B cell (primary cell): Measurements from ENCODE around the gene SLC12A6. TPM values are rescaled to one million over a fixed set of nuclear protein-coding genes. Genes with fewer than 3 reads are reported as not detected.

Source experiments
- ATAC-seq: fragments of 200-7000 bp; cut with Tn5 transposase; one replicate; pipeline ENCODE4 v1.10.0; 2021; ENCODE audit warnings: low read depth, mild to moderate bottlenecking, moderate number of reproducible peaks, moderate library complexity
- CTCF ChIA-PET: fragments of 350-600 bp; sonication (Branson Sonifier 250); formaldehyde crosslinking; loops from one replicate; lab custom pipeline; 2021; ENCODE audit warnings: antibody characterized with exemption, inconsistent platforms; lab: Charles Lee
- POLR2A ChIA-PET: fragments of 350-600 bp; sonication (Branson Sonifier 250); formaldehyde crosslinking; loops from one replicate; lab custom pipeline; 2021; ENCODE audit warnings: antibody characterized with exemption; lab: Charles Lee
- DNase-seq: peaks from one replicate; pipeline ENCODE4 v3.0.0; 2013
- H2AFZ ChIP-seq: 2 replicates; pipeline ENCODE4 v1.6.1; 2012; ENCODE audit warnings: mild to moderate bottlenecking, low read depth, low read length; ENCODE audit not compliant: insufficient read depth, poor library complexity, severe bottlenecking
- H3K27ac ChIP-seq, 2 donors: 1 replicate in 1 of 2; 2 replicates in 1 of 2; pipeline ENCODE4 v1.5.1; 2012 to 2013; ENCODE audit warnings: low read length in 2 of 2, mild to moderate bottlenecking in 2 of 2, moderate library complexity in 1 of 2
- H3K27me3 ChIP-seq, 4 experiments: fragments of 200-600 bp in 1 of 4; sonication (generic) in 1 of 4; replicated peaks in 1 of 4; 1 replicate in 2 of 4; 2 replicates in 2 of 4; pipeline versions ENCODE4 v1.6.1 to v1.7.0; 2013 to 2016; ENCODE audit warnings: low read length in 3 of 4, mild to moderate bottlenecking in 2 of 4, mixed read lengths in 1 of 4, moderate library complexity in 1 of 4; ENCODE audit not compliant: insufficient read depth in 4 of 4, control insufficient read depth in 3 of 4; ENCODE audit errors: control extremely low read depth in 1 of 4
- H3K36me3 ChIP-seq, 2 experiments: replicated peaks in 1 of 2; 1 replicate in 1 of 2; 2 replicates in 1 of 2; pipeline versions ENCODE4 v1.6.1 to v1.7.1; 2013; ENCODE audit warnings: low read length in 1 of 2; ENCODE audit not compliant: insufficient read depth in 2 of 2, control insufficient read depth in 1 of 2; ENCODE audit errors: control extremely low read depth in 1 of 2, extremely low read depth in 1 of 2
- H3K4me1 ChIP-seq, 2 donors: fragments of 200-600 bp in 1 of 2; sonication (generic) in 1 of 2; 1 replicate in 1 of 2; 2 replicates in 1 of 2; pipeline versions ENCODE4 v1.5.1 to v1.6.1; 2013 to 2017; ENCODE audit warnings: low read length in 2 of 2; ENCODE audit not compliant: control insufficient read depth in 2 of 2, insufficient read depth in 2 of 2
- H3K4me2 ChIP-seq: replicated peaks from 2 replicates; pipeline ENCODE3; 2012; ENCODE audit warnings: mild to moderate bottlenecking, low read depth, low read length; ENCODE audit not compliant: poor library complexity, severe bottlenecking
- H3K4me3 ChIP-seq, 5 experiments: fragments of 200-600 bp in 1 of 5; sonication (generic) in 1 of 5; 1 replicate in 3 of 5; 2 replicates in 2 of 5; pipeline versions ENCODE4 v1.5.1 to v1.7.0; 2011 to 2016; ENCODE audit warnings: low read length in 4 of 5, mild to moderate bottlenecking in 4 of 5, low read depth in 2 of 5, control low read depth in 1 of 5, moderate library complexity in 1 of 5; ENCODE audit not compliant: insufficient read depth in 1 of 5; ENCODE audit errors: control extremely low read depth in 1 of 5, extremely low read depth in 1 of 5
- H3K79me2 ChIP-seq: fragments of 200-600 bp; sonication (generic); one replicate; pipeline ENCODE4 v1.6.0; 2016; ENCODE audit warnings: low read length; ENCODE audit not compliant: control insufficient read depth, insufficient read depth
- H3K9ac ChIP-seq: fragments of 200-600 bp; sonication (generic); 2 replicates; pipeline ENCODE4 v1.6.1; 2017; ENCODE audit warnings: mild to moderate bottlenecking, low read length, moderate library complexity
- H3K9me3 ChIP-seq, 3 donors: one replicate each; pipeline versions ENCODE4 v1.6.1 to v1.7.1; 2013; ENCODE audit warnings: low read length in 2 of 3; ENCODE audit not compliant: control insufficient read depth in 2 of 3, insufficient read depth in 1 of 3; ENCODE audit errors: control extremely low read depth in 1 of 3
- H4K20me1 ChIP-seq: 2 replicates; pipeline ENCODE4 v1.6.0; 2012; ENCODE audit warnings: mild to moderate bottlenecking, low read length; ENCODE audit not compliant: insufficient read depth, control insufficient read depth, poor library complexity, severe bottlenecking
- H3K27ac Mint-ChIP-seq: one replicate; pipeline ENCODE4 v1.8.0; 2021; ENCODE audit warnings: mixed read lengths
- H3K27me3 Mint-ChIP-seq: one replicate; pipeline ENCODE4 v1.8.0; 2021; ENCODE audit warnings: mixed read lengths
- H3K4me1 Mint-ChIP-seq: one replicate; pipeline ENCODE4 v1.8.0; 2021; ENCODE audit warnings: mixed read lengths
- H3K4me3 Mint-ChIP-seq: one replicate; pipeline ENCODE4 v1.8.0; 2021; ENCODE audit warnings: mixed read lengths
- H3K9me3 Mint-ChIP-seq: one replicate; pipeline ENCODE4 v1.8.0; 2022; ENCODE audit warnings: mixed read lengths; ENCODE audit not compliant: insufficient read depth
- EZH2 ChIP-seq: IDR thresholded peaks from 2 replicates; pipeline ENCODE4 v1.6.1; 2012; ENCODE audit warnings: borderline replicate concordance, low read depth, mild to moderate bottlenecking, moderate library complexity, low read length; ENCODE audit not compliant: insufficient read depth, poor library complexity, severe bottlenecking
- WGBS: methylation state at CpG from one replicate; pipeline ENCODE4 v1.1.5; 2013; ENCODE audit warnings: missing lambda C conversion rate; ENCODE audit not compliant: insufficient coverage; 5-methylcytosine and 5-hydroxymethylcytosine counted together
- intact Hi-C: fragments of 100-400 bp; cut with micrococcal nuclease; formaldehyde crosslinking; loops from one replicate; pipeline ENCODE4 v1.10.0; 2022
- polyA plus RNA-seq: library from polyadenylated mRNA; depleted of rRNA; stranded (reverse); fragments of >200 nt; gene quantifications from 2 replicates; pipeline ENCODE4 v1.2.3, GENCODE V29; 2012
- total RNA-seq, 2 donors: library from RNA; stranded (reverse); fragments of 120-200 nt in 1 of 2; gene quantifications; 1 replicate in 1 of 2; 2 replicates in 1 of 2; pipeline versions ENCODE4 v1.2.3 to v1.2.4, GENCODE V29; 2013 to 2022
- TF ChIP-seq, protein P1 (sequence below): fragments of 200-600 bp; IDR thresholded peaks from one replicate; pipeline ENCODE4 v1.8.0; 2022; ENCODE audit warnings: antibody characterized with exemption, mild to moderate bottlenecking

The SLC12A6 gene
- total and polyA plus RNA-seq, 2 donors (not counting 1 experiment from before 2014, with no cell fraction given): 75.8 to 141 TPM

- no peak overlapping the region for H3K4me2 ChIP-seq
- Mint-ChIP-seq H3K9me3 (no peaks in the 10 kb centered on the region), H3K4me1 (no peaks in the 10 kb centered on the region), H3K4me3 (no peak overlapping the region), H3K27ac (no peak overlapping the region), H3K27me3 (no peaks in the 10 kb centered on the region)
- H2AFZ ChIP-seq: no peak overlapping the region
- ATAC-seq (no peak), DNase-seq (no peak)
- no peaks in the 10 kb centered on the region for H3K27me3 ChIP-seq
- H3K36me3 ChIP-seq: peaks cover 15 to 76% of the 10 kb centered on the region in 2 experiments
- TF ChIP-seq EZH2: no peak
- TF ChIP-seq, protein P1, sequence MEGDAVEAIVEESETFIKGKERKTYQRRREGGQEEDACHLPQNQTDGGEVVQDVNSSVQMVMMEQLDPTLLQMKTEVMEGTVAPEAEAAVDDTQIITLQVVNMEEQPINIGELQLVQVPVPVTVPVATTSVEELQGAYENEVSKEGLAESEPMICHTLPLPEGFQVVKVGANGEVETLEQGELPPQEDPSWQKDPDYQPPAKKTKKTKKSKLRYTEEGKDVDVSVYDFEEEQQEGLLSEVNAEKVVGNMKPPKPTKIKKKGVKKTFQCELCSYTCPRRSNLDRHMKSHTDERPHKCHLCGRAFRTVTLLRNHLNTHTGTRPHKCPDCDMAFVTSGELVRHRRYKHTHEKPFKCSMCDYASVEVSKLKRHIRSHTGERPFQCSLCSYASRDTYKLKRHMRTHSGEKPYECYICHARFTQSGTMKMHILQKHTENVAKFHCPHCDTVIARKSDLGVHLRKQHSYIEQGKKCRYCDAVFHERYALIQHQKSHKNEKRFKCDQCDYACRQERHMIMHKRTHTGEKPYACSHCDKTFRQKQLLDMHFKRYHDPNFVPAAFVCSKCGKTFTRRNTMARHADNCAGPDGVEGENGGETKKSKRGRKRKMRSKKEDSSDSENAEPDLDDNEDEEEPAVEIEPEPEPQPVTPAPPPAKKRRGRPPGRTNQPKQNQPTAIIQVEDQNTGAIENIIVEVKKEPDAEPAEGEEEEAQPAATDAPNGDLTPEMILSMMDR: no peak
- H3K9me3 ChIP-seq: no peaks in the 10 kb centered on the region
- ChIA-PET POLR2A (no interaction called here), CTCF (interaction anchor here (1.2 to 2.3 kb wide), 2 partner anchors 120 to 339 kb away, joined by 6 to 14 read pairs; partner anchors contain the start of gene LPCAT4)
- H3K79me2 ChIP-seq: no peaks in the 10 kb centered on the region
- no peak overlapping the region for H3K27ac ChIP-seq
- no CpG with 5 or more reads among the region's 1 CpG for WGBS
- no peaks in the 10 kb centered on the region for H4K20me1 ChIP-seq
- no peak overlapping the region for H3K4me3 ChIP-seq
- no peak overlapping the region for H3K9ac ChIP-seq
- intact Hi-C loops: no loop called here
- no peaks in the 10 kb centered on the region for H3K4me1 ChIP-seq
Observed at GRCh38 chr15:34248190-34248589, 89.4 kb downstream of the SLC12A6 start.

DNA sequence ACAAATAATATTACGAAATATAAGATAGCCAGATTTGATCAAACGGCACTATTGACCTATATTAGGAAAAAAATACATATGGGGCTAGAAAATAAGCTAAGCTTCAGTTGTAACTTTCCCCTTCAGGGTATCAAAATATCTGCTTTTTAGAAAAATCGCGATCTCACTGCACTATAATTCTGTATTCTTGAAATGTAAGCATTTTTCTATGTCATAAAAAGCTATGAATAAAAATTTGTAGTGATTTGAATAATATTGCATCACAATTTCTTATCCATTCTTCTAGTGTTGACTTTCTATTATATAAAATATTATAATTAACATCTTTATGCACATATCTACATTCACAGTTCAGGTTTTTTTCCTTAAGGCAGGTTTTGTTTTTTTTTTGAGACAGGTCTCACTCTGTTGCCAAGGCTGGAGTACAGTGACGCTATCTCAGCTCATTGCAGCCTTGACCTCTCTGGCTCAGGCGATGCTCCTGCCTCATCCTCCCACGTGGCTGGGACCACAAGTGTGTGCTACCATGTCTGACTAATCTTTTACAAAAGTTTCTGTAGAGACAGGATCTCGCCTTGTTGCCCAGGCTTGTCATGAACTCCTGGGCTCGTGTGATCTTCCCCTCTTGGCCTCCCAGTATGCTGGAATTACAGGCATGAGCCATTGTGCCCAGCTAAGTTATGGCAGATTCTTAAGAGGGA lies 91.2 kb downstream of the SLC12A6 start:
- ChIA-PET POLR2A (no interaction called here), CTCF (interaction anchor here (0.6 to 1.5 kb wide), 3 partner anchors 96 to 512 kb away, joined by 3 to 8 read pairs (median 4); partner anchors contain the start of genes LPCAT4, NOP10 and NUTM1)
- no peak overlapping the region for H3K27ac Mint-ChIP-seq
- intact Hi-C loops: no loop called here
- H3K27me3 Mint-ChIP-seq: no peaks in the 10 kb centered on the region
- no peaks in the 10 kb centered on the region for H3K9me3 Mint-ChIP-seq
- no peak overlapping the region for H2AFZ ChIP-seq
- H3K27ac ChIP-seq: no peak overlapping the region
- no peak overlapping the region for H3K4me3 ChIP-seq
- ATAC-seq (no peak), DNase-seq (no peak)
- no peaks in the 10 kb centered on the region for H3K4me1 Mint-ChIP-seq
- WGBS: 100% methylated on average over 4 of the region's 9 CpGs
- H3K4me2 ChIP-seq: no peak overlapping the region
- TF ChIP-seq EZH2: no peak
- TF ChIP-seq, protein P1: no peak
- H3K9me3 ChIP-seq: no peaks in the 10 kb centered on the region
- no peaks in the 10 kb centered on the region for H3K4me1 ChIP-seq
- H3K27me3 ChIP-seq: no peaks in the 10 kb centered on the region
- H3K79me2 ChIP-seq: no peaks in the 10 kb centered on the region
- H3K4me3 Mint-ChIP-seq: no peak overlapping the region
- H3K9ac ChIP-seq: no peak overlapping the region
- H3K36me3 ChIP-seq: peaks cover 16 to 63% of the 10 kb centered on the region in 2 experiments
- H4K20me1 ChIP-seq: no peaks in the 10 kb centered on the region
